Measurements from ENCODE around the gene LY9. TPM values are rescaled to one million over a fixed set of nuclear protein-coding genes. Genes with fewer than 3 reads are reported as not detected.
"Not testable (repeated sequence)": the region's sequence is repeated elsewhere in the genome, so short reads cannot be mapped to it uniquely, and the experiment has no call there.

LY9 gene
- total RNA-seq, 1 donor from 2014 or later: not detected

- peak; percentile 44 for TF ChIP-seq CTCF (conservative IDR thresholded peaks at IDR 0.05; ENCODE audit: low read depth, low read length)
- DNase-seq (ENCODE audit: low read depth): no peak
- no peak overlapping the region for H3K4me3 ChIP-seq (ENCODE audit: low read depth, low read length)
Observed at GRCh38 chr1:160779626-160780397, 16.2 kb upstream of the LY9 start.

- no peak for TF ChIP-seq CTCF (conservative IDR thresholded peaks at IDR 0.05; ENCODE audit: low read depth, low read length)
- no peak for DNase-seq (ENCODE audit: low read depth)
- H3K4me3 ChIP-seq (ENCODE audit: low read depth, low read length): no peak overlapping the region
Observed at GRCh38 chr1:160780398-160780755, 15.6 kb upstream of the LY9 start.

GRCh38 chr1:160781186-160781766, 14.7 kb upstream of the LY9 start:
- no peak for TF ChIP-seq CTCF (conservative IDR thresholded peaks at IDR 0.05; ENCODE audit: low read depth, low read length)
- no peak overlapping the region for H3K4me3 ChIP-seq (ENCODE audit: low read depth, low read length)
- DNase-seq (ENCODE audit: low read depth): no peak

- no peak overlapping the region for H3K4me3 ChIP-seq (ENCODE audit: low read depth, low read length)
- no peak for TF ChIP-seq CTCF (conservative IDR thresholded peaks at IDR 0.05; ENCODE audit: low read depth, low read length)
- no peak for DNase-seq (ENCODE audit: low read depth)
Observed at GRCh38 chr1:160781914-160782689, 13.9 kb upstream of the LY9 start.

- not testable (repeated sequence) for DNase-seq (ENCODE audit: low read depth); H3K4me3 ChIP-seq (ENCODE audit: low read depth, low read length)
Observed at GRCh38 chr1:160782988-160783765, 12.8 kb upstream of the LY9 start.

- no peak for DNase-seq (ENCODE audit: low read depth)
- H3K4me3 ChIP-seq (ENCODE audit: low read depth, low read length): no peak overlapping the region
- TF ChIP-seq CTCF (conservative IDR thresholded peaks at IDR 0.05; ENCODE audit: low read depth, low read length): no peak
Observed at GRCh38 chr1:160789051-160789701, 6.8 kb upstream of the LY9 start.
